H1 (cell line): Measurements from ENCODE around the gene SPATA33. TPM values are rescaled to one million over a fixed set of nuclear protein-coding genes. Genes with fewer than 3 reads are reported as not detected.
"Not testable (repeated sequence)": the region's sequence is repeated elsewhere in the genome, so short reads cannot be mapped to it uniquely, and the experiment has no call there.

Experiments used
- CTCF ChIA-PET: fragments of 300-600 bp; sonication (Branson Sonifier 250); formaldehyde crosslinking; loops from one replicate; lab custom pipeline; 2021; ENCODE audit not compliant: partially characterized antibody; lab: Charles Lee
- POLR2A ChIA-PET: fragments of 300-600 bp; sonication (Branson Sonifier 250); formaldehyde crosslinking; loops from one replicate; lab custom pipeline; 2021; ENCODE audit warnings: inconsistent platforms; ENCODE audit not compliant: partially characterized antibody; lab: Charles Lee
- DNase-seq, 2 experiments: peaks; one replicate each; pipeline versions ENCODE4 v3.0.0 to v3.0.0-alpha.2; 2010 to 2022; ENCODE audit warnings: low spot score in 2 of 2, low read depth in 1 of 2, mixed read lengths in 1 of 2
- FAIRE-seq: peaks from 2 replicates; lab custom pipeline; 2011; peaks lifted over from hg19 to GRCh38; lab: Jason Lieb, UNC
- H2AFZ ChIP-seq: 2 replicates; pipeline ENCODE4 v1.8.1; 2012; ENCODE audit warnings: low read length, inconsistent platforms
- H2AK5ac ChIP-seq: 2 replicates; pipeline ENCODE4 v1.6.1; 2013; ENCODE audit warnings: low read depth, low read length
- H2BK120ac ChIP-seq: replicated peaks from 2 replicates; pipeline ENCODE3; 2013; ENCODE audit warnings: low read depth, low read length, inconsistent platforms
- H2BK12ac ChIP-seq: 2 replicates; pipeline ENCODE4 v1.6.1; 2013; ENCODE audit warnings: low read depth, low read length
- H2BK15ac ChIP-seq: 2 replicates; pipeline ENCODE4 v1.6.1; 2013; ENCODE audit warnings: low read length
- H2BK20ac ChIP-seq: 2 replicates; pipeline ENCODE4 v1.6.1; 2013; ENCODE audit warnings: low read length
- H2BK5ac ChIP-seq: 2 replicates; pipeline ENCODE4 v1.6.1; 2013; ENCODE audit warnings: low read depth, low read length
- H3K14ac ChIP-seq: 2 replicates; pipeline ENCODE4 v1.6.1; 2013; ENCODE audit warnings: inconsistent platforms; ENCODE audit not compliant: insufficient read length
- H3K18ac ChIP-seq: 2 replicates; pipeline ENCODE4 v1.6.1; 2013; ENCODE audit warnings: low read length; ENCODE audit errors: extremely low read depth
- H3K23ac ChIP-seq: 2 replicates; pipeline ENCODE4 v1.6.1; 2013; ENCODE audit warnings: inconsistent platforms; ENCODE audit not compliant: insufficient read length
- H3K23me2 ChIP-seq: 2 replicates; pipeline ENCODE4 v1.6.1; 2013; ENCODE audit warnings: low read depth, low read length
- H3K27ac ChIP-seq: 2 replicates; pipeline ENCODE4 v1.6.1; 2011; ENCODE audit warnings: low read depth, low read length, inconsistent platforms
- H3K27me3 ChIP-seq, 4 experiments: replicated peaks in 1 of 4; 1 replicate in 1 of 4; 2 replicates in 3 of 4; pipeline versions ENCODE4 v1.6.1 to v1.8.1; 2011 to 2013; ENCODE audit warnings: low read length in 3 of 4, mild to moderate bottlenecking in 3 of 4, inconsistent platforms in 2 of 4, mixed read lengths in 2 of 4, moderate library complexity in 1 of 4; ENCODE audit not compliant: control insufficient read depth in 3 of 4, insufficient read depth in 3 of 4; ENCODE audit errors: extremely low read depth in 1 of 4
- H3K36me3 ChIP-seq, 4 experiments: 2 replicates each; pipeline versions ENCODE4 v1.6.1 to v1.8.1; 2011 to 2013; ENCODE audit warnings: mild to moderate bottlenecking in 4 of 4, low read length in 3 of 4, moderate library complexity in 2 of 4, control low read depth in 1 of 4, inconsistent platforms in 1 of 4; ENCODE audit not compliant: insufficient read depth in 4 of 4, control insufficient read depth in 2 of 4
- H3K4ac ChIP-seq: replicated peaks from 2 replicates; pipeline ENCODE3; 2013; ENCODE audit warnings: low read length, low read depth, mixed read lengths, inconsistent platforms; ENCODE audit not compliant: insufficient read length
- H3K4me1 ChIP-seq, 4 experiments: replicated peaks in 1 of 4; 1 replicate in 1 of 4; 2 replicates in 3 of 4; pipeline versions ENCODE4 v1.6.1 to v1.8.1; 2011 to 2013; ENCODE audit warnings: low read length in 3 of 4, inconsistent platforms in 2 of 4, mixed read lengths in 1 of 4; ENCODE audit not compliant: insufficient read depth in 4 of 4, control insufficient read depth in 3 of 4
- H3K4me2 ChIP-seq, 2 experiments: 2 replicates each; pipeline versions ENCODE4 v1.6.1 to v1.8.1; 2011 to 2013; ENCODE audit warnings: low read depth in 2 of 2, low read length in 2 of 2, control low read depth in 1 of 2, inconsistent platforms in 1 of 2, mild to moderate bottlenecking in 1 of 2; ENCODE audit not compliant: insufficient read depth in 1 of 2
- H3K4me3 ChIP-seq, 4 experiments: fragments of 200-600, 300-600 bp in 1 of 4; sonication (generic), shearing (Covaris generic), sonication (Bioruptor Twin) in 1 of 4; 2 replicates each; pipeline versions ENCODE4 v1.5.1 to v1.8.1; 2011 to 2016; ENCODE audit warnings: low read length in 4 of 4, low read depth in 3 of 4, control low read depth in 2 of 4, inconsistent platforms in 2 of 4, mild to moderate bottlenecking in 2 of 4, mixed read lengths in 1 of 4, moderate library complexity in 1 of 4; ENCODE audit not compliant: insufficient read depth in 2 of 4; ENCODE audit errors: extremely low read depth in 1 of 4
- H3K56ac ChIP-seq: replicated peaks from 2 replicates; pipeline ENCODE3; 2013; ENCODE audit warnings: low read depth, mild to moderate bottlenecking, mixed read lengths, low read length, inconsistent platforms; ENCODE audit not compliant: insufficient read length
- H3K79me1 ChIP-seq: 2 replicates; pipeline ENCODE4 v1.6.1; 2013; ENCODE audit warnings: low read depth, low read length, control low read depth
- H3K79me2 ChIP-seq, 2 experiments: 2 replicates each; pipeline versions ENCODE4 v1.6.1 to v1.8.1; 2012 to 2013; ENCODE audit warnings: low read length in 2 of 2, mild to moderate bottlenecking in 2 of 2, inconsistent platforms in 1 of 2; ENCODE audit not compliant: insufficient read depth in 2 of 2, control insufficient read depth in 1 of 2
- H3K9ac ChIP-seq, 4 experiments: replicated peaks in 1 of 4; 1 replicate in 1 of 4; 2 replicates in 3 of 4; pipeline versions ENCODE4 v1.6.1 to v1.8.1; 2011 to 2013; ENCODE audit warnings: low read depth in 3 of 4, low read length in 3 of 4, control low read depth in 2 of 4, mild to moderate bottlenecking in 2 of 4, moderate library complexity in 2 of 4, inconsistent platforms in 1 of 4; ENCODE audit errors: extremely low read depth in 1 of 4
- H3K9me3 ChIP-seq, 2 experiments: 2 replicates each; pipeline versions ENCODE4 v1.6.1 to v1.8.1; 2012 to 2013; ENCODE audit warnings: mild to moderate bottlenecking in 2 of 2, moderate library complexity in 2 of 2, control low read depth in 1 of 2, inconsistent platforms in 1 of 2, low read depth in 1 of 2, low read length in 1 of 2, mixed read lengths in 1 of 2; ENCODE audit not compliant: insufficient read depth in 2 of 2
- H4K20me1 ChIP-seq, 2 experiments: replicated peaks in 1 of 2; 2 replicates each; pipeline versions ENCODE3 to v1.8.1; 2011 to 2013; ENCODE audit warnings: inconsistent platforms in 2 of 2, low read length in 2 of 2, mild to moderate bottlenecking in 1 of 2; ENCODE audit not compliant: insufficient read depth in 2 of 2, control insufficient read depth in 1 of 2
- H4K5ac ChIP-seq: 2 replicates; pipeline ENCODE4 v1.6.1; 2013; ENCODE audit warnings: low read length, low read depth, mixed read lengths, inconsistent platforms; ENCODE audit not compliant: insufficient read length
- H4K8ac ChIP-seq: 2 replicates; pipeline ENCODE4 v1.8.0; 2013; ENCODE audit warnings: mild to moderate bottlenecking, moderate library complexity, low read length, inconsistent platforms; ENCODE audit not compliant: insufficient read depth; ENCODE audit errors: extremely low read depth
- H4K91ac ChIP-seq: replicated peaks from 2 replicates; pipeline ENCODE3; 2013; ENCODE audit warnings: low read length, mixed read lengths, inconsistent platforms; ENCODE audit not compliant: insufficient read length
- GTF2F1 ChIP-seq: IDR thresholded peaks from 2 replicates; pipeline ENCODE4 v1.6.1; 2012; ENCODE audit warnings: low read depth, low read length, improper control_type of control experiment, borderline replicate concordance
- RBBP5 ChIP-seq: IDR thresholded peaks from 2 replicates; pipeline ENCODE4 v1.7.1; 2012; ENCODE audit warnings: low read depth, mild to moderate bottlenecking, inconsistent platforms, low read length, moderate library complexity, borderline replicate concordance
- RNF2 ChIP-seq: fragments of 200-900, 300-1000 bp; sonication (generic); IDR thresholded peaks from 2 replicates; pipeline ENCODE4 v1.7.1; 2016; ENCODE audit warnings: borderline replicate concordance, low read depth, mild to moderate bottlenecking, antibody characterized with exemption, low read length; ENCODE audit not compliant: poor library complexity, severe bottlenecking; ENCODE audit errors: missing control alignments
- YY1 ChIP-seq: IDR thresholded peaks from 2 replicates; pipeline ENCODE4 v1.6.1; 2011; ENCODE audit warnings: low read depth, mild to moderate bottlenecking, low read length
- WGBS, 2 experiments: shearing (Covaris generic) in 1 of 2; methylation state at CpG; one replicate each; pipeline versions ENCODE4 v1.1.6 to v1.1.7; 2013 to 2015; ENCODE audit warnings: low lambda C conversion rate in 2 of 2, mixed read lengths in 2 of 2, inconsistent platforms in 1 of 2, low coverage in 1 of 2, missing lambda C conversion rate in 1 of 2; ENCODE audit not compliant: insufficient replicate concordance in 2 of 2, insufficient coverage in 1 of 2, insufficient read length in 1 of 2; ENCODE audit errors: extremely low coverage in 1 of 2, missing lambda C conversion rate in 1 of 2; 5-methylcytosine and 5-hydroxymethylcytosine counted together
- polyA plus RNA-seq, 7 experiments: library from polyadenylated mRNA; depleted of rRNA in 3 of 7; stranded (reverse) in 5 of 7; unstranded in 2 of 7; fragments of >200 nt in 5 of 7; fragments of 200-250 nt in 2 of 7; gene quantifications; 1 replicate in 5 of 7; 2 replicates in 1 of 7; 4 replicates in 1 of 7; pipeline versions ENCODE4 v1.2.1 to v1.2.3, GENCODE V29; 2011 to 2013; ENCODE audit warnings: missing spikeins in 2 of 7, mixed read lengths in 2 of 7
- total RNA-seq: library from RNA; stranded (reverse); fragmentation: NEBNext Ultra II Directional; extraction: Animal tissue kit (Norgen Biotek cat#: 25700); gene quantifications from 2 replicates; pipeline ENCODE4 v1.2.1, GENCODE V29; 2021

SPATA33 gene
- total and polyA plus RNA-seq, 2 of the 8 experiments (the other 6 are each of a cell fraction or from before 2014, with no cell fraction given): 5.4 to 16.9 TPM

- TF ChIP-seq GTF2F1: no peak
- TF ChIP-seq YY1: no peak
- no peak for TF ChIP-seq RBBP5
- no peak for TF ChIP-seq RNF2
These were observed 40.1 kb downstream of the SPATA33 start (continued) for GRCh38 chr16:89697616-89698331.

- H2AK5ac ChIP-seq, H3K23ac ChIP-seq, H3K4me2 ChIP-seq, H3K27me3 ChIP-seq, H2BK120ac ChIP-seq, H3K79me1 ChIP-seq, H2BK20ac ChIP-seq, H2BK12ac ChIP-seq, H3K79me2 ChIP-seq, H2BK15ac ChIP-seq, H3K14ac ChIP-seq, H3K18ac ChIP-seq, DNase-seq, H3K56ac ChIP-seq, H3K9me3 ChIP-seq, FAIRE-seq, H3K27ac ChIP-seq, H3K4me3 ChIP-seq, H2AFZ ChIP-seq, H3K9ac ChIP-seq, H2BK5ac ChIP-seq, H3K4ac ChIP-seq, H4K8ac ChIP-seq, H4K91ac ChIP-seq, H4K5ac ChIP-seq: not testable (repeated sequence)
- Histone ChIP-seq H3K36me3 (peaks cover 0 to 19% (median 2%) of the 10 kb centered on the region in 4 experiments; a peak in 4 of 8 replicates), H3K23me2 (peaks cover 13% of the 10 kb centered on the region; the same call in 1 of the 2 replicates), H4K20me1 (peaks cover 0 to 20% of the 10 kb centered on the region in 2 experiments), H3K4me1 (peaks cover 0 to 11% (median 5%) of the 10 kb centered on the region in 4 experiments; a peak in 5 of 7 replicates)
- CTCF ChIA-PET: interaction anchor here (0.8 to 3.7 kb wide), 9 partner anchors 7 to 224 kb away, joined by 3 to 36 read pairs (median 5); partner anchors contain the start of gene VPS9D1
- POLR2A ChIA-PET: interaction anchor here (0.6 to 6.6 kb wide), 9 partner anchors 8 to 989 kb away, joined by 3 to 59 read pairs (median 5); partner anchors contain the start of genes CDK10 and VPS9D1
- 95% methylated on average over 9 of the region's 14 CpGs; no CpG with 5 or more reads in 1 of the 2 experiments for WGBS, 2 experiments
These were observed 41.1 kb downstream of the SPATA33 start for GRCh38 chr16:89698717-89699116.
